Measurements from ENCODE around the gene RIPOR3. TPM values are rescaled to one million over a fixed set of nuclear protein-coding genes. Genes with fewer than 3 reads are reported as not detected.

Gene RIPOR3
- total RNA-seq, 1 experiment from 2014 or later = 0.46 TPM

DNA sequence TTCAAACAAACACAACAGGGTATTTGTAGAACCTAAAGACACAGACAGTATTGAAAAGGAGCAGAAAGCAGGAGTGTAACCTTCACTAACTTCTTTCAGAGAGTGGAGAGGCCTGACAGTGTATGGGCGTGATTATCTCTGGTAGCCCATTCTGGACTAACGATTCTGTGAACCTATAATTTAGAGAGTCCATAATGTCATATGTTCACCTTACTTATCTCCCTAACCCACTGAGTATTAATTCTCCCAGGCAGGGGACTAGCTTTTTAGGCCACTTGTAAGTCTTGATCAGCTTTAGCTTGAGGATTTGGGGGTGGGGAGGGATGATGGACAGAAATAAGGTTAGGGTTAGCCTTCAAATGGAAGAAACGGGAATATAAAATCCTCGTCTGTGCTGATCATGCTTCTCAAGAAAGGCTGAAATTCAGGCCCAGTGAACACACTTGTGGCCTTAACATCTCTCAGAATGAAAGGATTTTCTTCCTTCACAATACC, 37.2 kb upstream of the RIPOR3 start:
- no peaks in the 10 kb centered on the region; the same call in 1 of the 2 replicates for H3K27me3 Mint-ChIP-seq (ENCODE audit: low read depth)
- Histone ChIP-seq H3K23ac (ENCODE audit: insufficient read length, low read depth, low read length) (no peak overlapping the region), H3K79me2 (ENCODE audit: insufficient read depth, low read length) (peaks cover 7% of the 10 kb centered on the region; the same call in 1 of the 2 replicates), H2AFZ (ENCODE audit: low read length) (no peak overlapping the region), H2BK15ac (ENCODE audit: low read depth, low read length) (no peak overlapping the region), H4K8ac (replicated peaks; ENCODE audit: insufficient read length, low read depth, low read length) (no peak overlapping the region), H3K27ac (ENCODE audit: insufficient read length, low read depth, low read length) (no peak overlapping the region), H3K79me1 (ENCODE audit: insufficient read depth, low read depth, low read length, poor library complexity, severe bottlenecking) (no peaks in the 10 kb centered on the region), H3K9ac (ENCODE audit: extremely low read depth, insufficient read length, low read length) (no peak overlapping the region), H3K4me2 (ENCODE audit: insufficient read depth, insufficient read length, low read length) (no peak overlapping the region), H2BK120ac (ENCODE audit: low read depth, low read length, poor library complexity, severe bottlenecking) (no peak overlapping the region), H2BK20ac (ENCODE audit: low read depth, low read length, poor library complexity, severe bottlenecking) (no peak overlapping the region), H2BK12ac (ENCODE audit: insufficient read length, low read depth, low read length) (no peak overlapping the region), H3K23me2 (ENCODE audit: insufficient read length, low read depth, low read length, poor library complexity, severe bottlenecking) (peaks cover 4% of the 10 kb centered on the region), H3K9me3 (ENCODE audit: control insufficient read depth, low read depth, low read length) (no peaks in the 10 kb centered on the region), H4K5ac (ENCODE audit: insufficient read length, low read depth, low read length) (no peak overlapping the region), H3K27me3 (ENCODE audit: insufficient read depth, low read length) (no peaks in the 10 kb centered on the region), H3K18ac (ENCODE audit: insufficient read length, low read depth, low read length) (no peak overlapping the region), H3K56ac (ENCODE audit: insufficient read length, low read depth, low read length) (no peak overlapping the region), H3K4me1 (ENCODE audit: insufficient read depth, low read length) (peaks cover 5% of the 10 kb centered on the region), H4K91ac (ENCODE audit: insufficient read length, low read depth, low read length) (no peak overlapping the region), H3K4ac (ENCODE audit: low read depth, low read length) (no peak overlapping the region), H3K14ac (ENCODE audit: insufficient read depth, low read length) (no peak overlapping the region), H2AK5ac (ENCODE audit: insufficient read length, low read length) (no peak overlapping the region), H4K20me1 (ENCODE audit: control insufficient read depth, insufficient read depth, insufficient read length) (no peaks in the 10 kb centered on the region), H2BK5ac (ENCODE audit: insufficient read length, low read length) (no peak overlapping the region), H3T11ph (ENCODE audit: low read length) (no peak overlapping the region)
- no peak overlapping the region; a peak in 1 of 7 replicates for H3K27ac Mint-ChIP-seq
- H3K9me3 Mint-ChIP-seq = no peaks in the 10 kb centered on the region; a peak in 1 of 5 replicates
- no peaks in the 10 kb centered on the region for H3K36me3 Mint-ChIP-seq (ENCODE audit: insufficient read depth in 1 of 3, low read depth in 3 of 3)
- TF ChIP-seq, protein P1, sequence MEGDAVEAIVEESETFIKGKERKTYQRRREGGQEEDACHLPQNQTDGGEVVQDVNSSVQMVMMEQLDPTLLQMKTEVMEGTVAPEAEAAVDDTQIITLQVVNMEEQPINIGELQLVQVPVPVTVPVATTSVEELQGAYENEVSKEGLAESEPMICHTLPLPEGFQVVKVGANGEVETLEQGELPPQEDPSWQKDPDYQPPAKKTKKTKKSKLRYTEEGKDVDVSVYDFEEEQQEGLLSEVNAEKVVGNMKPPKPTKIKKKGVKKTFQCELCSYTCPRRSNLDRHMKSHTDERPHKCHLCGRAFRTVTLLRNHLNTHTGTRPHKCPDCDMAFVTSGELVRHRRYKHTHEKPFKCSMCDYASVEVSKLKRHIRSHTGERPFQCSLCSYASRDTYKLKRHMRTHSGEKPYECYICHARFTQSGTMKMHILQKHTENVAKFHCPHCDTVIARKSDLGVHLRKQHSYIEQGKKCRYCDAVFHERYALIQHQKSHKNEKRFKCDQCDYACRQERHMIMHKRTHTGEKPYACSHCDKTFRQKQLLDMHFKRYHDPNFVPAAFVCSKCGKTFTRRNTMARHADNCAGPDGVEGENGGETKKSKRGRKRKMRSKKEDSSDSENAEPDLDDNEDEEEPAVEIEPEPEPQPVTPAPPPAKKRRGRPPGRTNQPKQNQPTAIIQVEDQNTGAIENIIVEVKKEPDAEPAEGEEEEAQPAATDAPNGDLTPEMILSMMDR (conservative IDR thresholded peaks at IDR 0.05) = no peak
- peaks cover 25 to 26% of the 10 kb centered on the region in 2 experiments for H3K4me1 Mint-ChIP-seq
- WGBS (ENCODE audit: extremely low coverage, insufficient read length, low lambda C conversion rate) = no CpG with 5 or more reads among the region's 4 CpGs
- H3K4me3 Mint-ChIP-seq = no peak overlapping the region
- no peak for DNase-seq
